Germinal center (tissue), 1 donor: ENCODE measurements around the gene MPIG6B.

Experiments
- DNase-seq: peaks from one replicate; pipeline ENCODE4 v3.0.0; 2012; ENCODE audit warnings: mixed read lengths, low spot score

The MPIG6B gene, protein sequence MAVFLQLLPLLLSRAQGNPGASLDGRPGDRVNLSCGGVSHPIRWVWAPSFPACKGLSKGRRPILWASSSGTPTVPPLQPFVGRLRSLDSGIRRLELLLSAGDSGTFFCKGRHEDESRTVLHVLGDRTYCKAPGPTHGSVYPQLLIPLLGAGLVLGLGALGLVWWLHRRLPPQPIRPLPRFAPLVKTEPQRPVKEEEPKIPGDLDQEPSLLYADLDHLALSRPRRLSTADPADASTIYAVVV

DNA sequence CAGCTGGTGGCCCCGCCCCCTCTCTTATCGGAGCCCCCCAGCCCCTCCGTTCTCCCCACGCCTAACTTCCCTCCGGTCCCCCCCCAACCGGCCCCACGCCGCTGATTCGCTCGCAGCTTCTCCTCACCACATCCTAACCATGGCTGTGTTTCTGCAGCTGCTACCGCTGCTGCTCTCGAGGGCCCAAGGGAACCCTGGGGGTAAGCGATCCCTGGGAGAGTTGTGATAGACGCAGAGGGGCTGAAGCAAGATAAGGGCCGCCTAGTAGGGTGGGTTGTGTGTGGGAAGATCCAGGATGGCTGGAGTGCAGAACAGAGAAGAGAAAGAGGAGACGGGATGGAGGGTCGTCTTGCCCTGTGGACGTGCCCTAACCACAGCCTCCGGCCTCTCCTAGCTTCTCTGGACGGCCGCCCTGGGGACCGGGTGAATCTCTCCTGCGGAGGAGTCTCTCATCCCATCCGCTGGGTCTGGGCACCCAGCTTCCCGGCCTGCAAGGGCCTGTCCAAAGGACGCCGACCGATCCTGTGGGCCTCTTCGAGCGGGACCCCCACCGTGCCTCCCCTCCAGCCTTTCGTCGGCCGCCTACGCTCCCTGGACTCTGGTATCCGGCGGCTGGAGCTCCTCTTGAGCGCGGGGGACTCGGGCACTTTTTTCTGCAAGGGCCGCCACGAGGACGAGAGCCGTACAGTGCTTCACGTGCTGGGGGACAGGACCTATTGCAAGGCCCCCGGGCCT, at the start of gene MPIG6B:
Gene MPIG6B (plus strand): TSS at position 129 of the 735 bp plus-strand sequence. CDS start 11 bp downstream, at position 140.
- no peak for DNase-seq

DNA sequence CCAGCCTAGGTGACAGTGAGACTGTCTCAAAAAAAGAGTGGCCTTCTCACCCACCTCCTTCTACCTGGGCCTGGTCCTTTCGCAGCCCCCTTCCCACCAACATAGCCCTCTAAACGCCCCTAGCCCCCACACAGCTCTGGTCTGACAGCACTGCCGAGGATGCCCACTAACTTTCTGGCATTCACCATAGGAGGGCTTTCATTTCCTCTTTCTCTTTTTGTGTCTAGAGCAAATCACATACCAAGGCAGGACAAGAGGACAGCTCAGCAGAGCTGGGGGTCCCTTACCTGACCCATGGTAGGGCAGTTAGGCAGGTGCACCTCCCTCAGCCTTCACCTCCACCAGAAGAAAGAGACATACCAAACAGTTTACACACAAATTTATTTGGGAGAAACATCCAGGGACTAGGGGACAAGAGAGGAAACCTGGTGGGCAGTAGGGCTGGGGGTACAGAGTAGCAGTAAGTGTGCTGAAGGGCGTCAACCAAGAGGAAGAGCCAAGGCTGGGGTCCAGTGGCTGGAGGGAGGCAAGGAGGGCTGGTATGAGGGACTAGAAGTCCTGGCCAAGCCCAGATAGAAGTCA, 46.8 kb upstream of the MPIG6B start:
- DNase-seq: no peak

DNA sequence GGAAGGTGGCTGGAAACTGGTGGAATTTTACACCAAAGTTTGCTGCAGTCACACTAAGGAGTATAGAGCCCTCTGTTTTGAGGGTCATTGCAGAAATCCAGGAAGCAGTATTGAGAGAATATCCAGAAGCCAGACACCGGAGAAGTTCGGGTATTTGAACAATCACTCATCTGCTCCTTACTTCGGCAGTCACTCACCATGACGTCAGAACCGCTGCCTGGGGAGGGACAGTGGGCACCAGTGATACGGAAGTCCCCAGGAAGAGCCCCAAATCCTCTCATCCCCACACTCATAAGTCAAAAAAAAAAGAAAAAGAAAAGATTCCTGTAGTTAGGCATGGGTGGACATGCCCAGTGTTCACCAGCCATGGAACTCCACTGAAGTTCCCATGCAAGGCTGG, 46.3 kb upstream of the MPIG6B start:
- no peak for DNase-seq

DNA sequence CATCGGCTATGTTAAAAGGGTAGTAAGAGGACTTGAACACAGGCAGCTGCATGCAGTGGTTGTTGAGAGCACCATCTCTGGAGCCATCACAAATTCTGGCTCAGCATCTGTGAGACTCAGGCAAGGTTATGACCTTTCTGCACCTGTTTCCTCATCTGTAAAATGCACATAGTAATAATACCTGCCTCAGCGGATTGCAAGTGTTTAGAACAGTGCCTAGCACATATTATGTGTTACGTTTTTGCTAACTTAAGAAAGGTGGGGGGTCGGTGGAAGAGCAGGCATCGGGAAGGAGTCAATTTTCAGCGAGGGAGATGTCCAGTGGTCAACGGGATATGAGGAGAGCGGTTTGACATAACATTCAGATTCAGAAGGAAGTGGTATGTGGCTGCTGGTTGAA, 45.2 kb upstream of the MPIG6B start:
- no peak for DNase-seq

DNA sequence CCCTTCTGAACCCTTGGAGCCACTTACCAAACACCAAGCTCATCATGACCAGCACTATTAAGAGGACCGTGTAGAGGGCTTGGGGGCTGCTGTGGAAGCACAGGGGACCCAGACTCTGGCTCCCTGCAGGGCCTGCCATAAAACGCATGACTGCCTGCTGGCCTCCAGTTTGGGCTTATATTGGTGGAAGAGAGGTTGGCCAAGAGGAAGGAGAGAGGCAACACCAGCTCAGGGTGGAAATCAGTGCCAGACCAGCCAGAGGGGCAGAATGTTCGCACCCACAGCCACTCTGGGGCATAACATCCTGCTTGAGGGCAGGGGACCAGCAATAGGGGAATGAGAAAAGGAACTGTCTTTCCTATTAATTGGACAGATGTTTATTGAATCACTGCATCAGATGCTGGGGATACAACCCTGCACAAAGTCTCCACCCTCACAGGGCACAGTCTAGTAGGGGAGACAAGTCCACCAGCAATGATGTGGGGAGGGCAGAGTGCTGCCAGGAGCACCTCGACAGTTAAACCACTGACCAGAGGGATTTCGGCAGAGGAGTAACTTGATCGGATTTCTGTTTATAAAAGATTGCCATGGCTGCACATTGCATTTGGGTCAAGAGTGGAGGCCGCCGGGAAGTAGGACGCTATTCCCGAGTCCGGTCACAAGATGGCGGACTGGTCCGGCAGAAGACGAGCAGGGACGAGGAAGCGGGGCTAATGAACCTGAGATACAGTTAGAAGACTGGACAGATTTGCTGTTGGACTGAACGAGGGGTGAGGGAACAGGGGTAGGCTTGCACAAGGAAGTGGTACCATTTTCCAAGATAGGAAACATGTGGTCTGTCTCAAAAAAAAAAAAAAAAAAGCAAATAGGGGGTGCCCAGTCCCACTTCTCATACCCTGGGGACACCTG, 42.7 kb upstream of the MPIG6B start, which contains the start of gene LY6G5C:
Gene LY6G5C (minus strand): TSS at position 842 of the 909 bp plus-strand sequence. CDS start 694 bp downstream, at position 148.
- DNase-seq: no peak

DNA sequence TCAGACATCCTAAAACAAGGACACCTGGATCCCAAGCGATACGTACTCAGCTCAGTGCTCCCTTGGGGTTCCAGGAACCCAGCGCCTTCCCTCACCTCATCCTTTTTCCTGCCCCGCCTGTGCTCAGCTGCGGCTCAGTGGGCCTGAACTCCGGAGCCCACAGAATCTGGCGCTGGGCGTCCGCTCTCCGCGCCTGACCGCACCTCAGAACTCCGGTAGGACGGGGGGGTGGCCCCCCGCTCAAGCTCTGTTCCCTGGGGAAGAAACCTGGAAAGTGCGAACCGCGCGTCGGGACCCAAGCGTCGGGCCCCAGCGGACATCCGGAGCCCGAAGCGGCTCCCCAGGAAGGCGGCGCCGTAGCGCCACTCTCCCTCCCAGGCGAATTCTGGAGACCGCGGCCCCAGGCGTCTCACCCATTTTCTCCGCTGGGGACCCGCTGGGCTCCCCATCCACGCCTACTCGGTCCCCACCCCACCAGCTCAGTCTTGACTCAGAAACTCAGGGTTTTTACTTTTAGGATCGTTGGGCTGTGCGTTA, 42.0 kb upstream of the MPIG6B start:
- DNase-seq: peak; percentile 61

DNA sequence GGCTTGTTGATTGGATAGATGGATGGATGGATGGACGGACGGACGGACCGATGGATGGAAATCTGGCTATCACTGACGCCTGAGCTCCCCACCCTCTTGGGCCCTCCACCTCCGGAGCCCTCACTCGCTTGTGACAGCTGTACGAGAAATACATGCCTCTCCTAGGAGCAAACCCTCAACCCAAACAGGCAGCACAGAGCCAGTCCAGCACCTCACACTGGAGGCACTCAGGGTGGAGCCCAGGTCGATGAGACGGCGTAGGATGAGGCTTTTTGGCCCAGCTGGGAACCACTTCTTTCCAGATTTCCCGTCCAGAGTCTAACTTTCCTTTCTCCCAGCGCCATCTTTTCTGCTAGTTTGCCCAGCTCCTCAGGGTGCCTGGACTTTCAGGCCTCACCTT, 39.6 kb upstream of the MPIG6B start:
- DNase-seq: no peak

DNA sequence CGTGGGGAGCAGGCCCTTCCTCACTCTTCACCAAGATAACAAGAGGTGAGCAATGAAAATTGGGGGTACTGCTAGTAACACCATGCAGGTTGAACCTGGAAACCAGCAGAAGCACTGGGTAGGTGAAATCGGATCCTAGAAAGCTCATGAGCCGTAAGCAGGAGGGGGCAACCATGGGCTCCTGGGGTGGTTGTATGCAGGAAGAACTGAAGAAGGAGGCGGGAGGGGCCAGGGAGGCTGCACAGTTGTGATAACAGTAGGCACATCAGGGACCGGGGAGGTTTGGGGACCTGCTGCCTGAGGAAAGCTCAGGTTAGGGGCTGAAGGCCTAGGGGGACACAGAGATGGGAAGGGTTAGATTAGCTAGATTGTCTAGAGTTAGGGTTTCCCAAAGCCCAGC, 36.7 kb upstream of the MPIG6B start:
- DNase-seq: no peak

DNA sequence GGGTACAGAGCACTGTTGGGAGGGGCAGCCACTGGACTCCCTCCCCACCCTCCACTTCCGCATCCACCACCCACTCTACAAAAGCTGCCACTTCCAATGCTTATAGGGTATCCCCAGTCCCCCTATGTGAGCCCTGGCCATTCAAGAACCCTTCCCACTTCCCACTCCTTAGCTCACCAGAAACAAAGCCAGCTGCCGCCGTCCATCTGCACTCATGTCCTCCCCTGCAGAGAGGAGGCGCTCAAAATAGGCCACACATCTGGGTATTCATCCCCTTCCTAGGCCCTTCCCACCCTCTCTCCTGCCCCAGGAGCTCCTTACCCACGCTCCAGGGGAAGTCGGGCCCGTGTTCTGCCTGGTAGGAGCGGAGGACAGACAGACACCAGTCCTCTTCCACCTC, 35.9 kb upstream of the MPIG6B start:
- DNase-seq: no peak

DNA sequence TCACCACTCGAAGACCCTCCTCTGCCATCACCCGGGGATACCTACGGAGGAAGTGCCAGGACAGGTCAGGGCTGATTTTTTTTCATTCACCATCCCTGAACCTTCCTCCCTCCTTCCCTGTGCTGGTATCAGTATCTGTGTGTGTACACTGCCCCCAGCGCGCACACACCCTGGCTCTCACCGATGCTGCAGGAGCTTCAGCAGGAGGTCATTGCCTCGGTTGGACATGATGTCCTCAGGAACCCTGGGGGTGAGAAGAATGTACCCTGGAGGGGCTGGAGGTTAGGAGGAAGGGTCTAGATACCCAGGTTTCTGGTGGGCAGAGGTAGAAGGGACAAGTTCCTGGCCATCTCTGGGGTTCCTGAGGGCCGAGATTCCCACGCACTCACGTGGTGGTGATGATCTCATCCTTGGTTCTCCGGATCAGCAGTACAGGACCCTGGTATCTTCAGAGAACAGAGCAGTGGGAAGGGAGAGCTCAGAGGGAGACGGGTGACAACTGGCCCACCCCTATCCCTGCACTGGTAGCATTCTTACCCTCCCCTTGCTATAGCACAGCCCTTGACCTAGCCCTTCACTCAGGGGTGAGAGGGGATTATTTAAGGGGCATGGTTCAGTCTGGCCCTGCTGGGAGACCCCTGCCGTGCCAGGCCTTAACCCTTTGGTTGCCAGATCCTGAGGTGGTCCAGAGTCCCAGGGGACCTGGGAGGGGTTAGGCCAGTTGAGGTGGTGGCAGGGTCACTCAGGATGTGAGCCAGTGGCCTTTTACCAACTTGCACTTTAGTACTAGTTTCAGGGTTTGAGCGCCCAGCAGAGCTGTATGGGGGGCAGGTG, 35.1 kb upstream of the MPIG6B start:
- DNase-seq: no peak

DNA sequence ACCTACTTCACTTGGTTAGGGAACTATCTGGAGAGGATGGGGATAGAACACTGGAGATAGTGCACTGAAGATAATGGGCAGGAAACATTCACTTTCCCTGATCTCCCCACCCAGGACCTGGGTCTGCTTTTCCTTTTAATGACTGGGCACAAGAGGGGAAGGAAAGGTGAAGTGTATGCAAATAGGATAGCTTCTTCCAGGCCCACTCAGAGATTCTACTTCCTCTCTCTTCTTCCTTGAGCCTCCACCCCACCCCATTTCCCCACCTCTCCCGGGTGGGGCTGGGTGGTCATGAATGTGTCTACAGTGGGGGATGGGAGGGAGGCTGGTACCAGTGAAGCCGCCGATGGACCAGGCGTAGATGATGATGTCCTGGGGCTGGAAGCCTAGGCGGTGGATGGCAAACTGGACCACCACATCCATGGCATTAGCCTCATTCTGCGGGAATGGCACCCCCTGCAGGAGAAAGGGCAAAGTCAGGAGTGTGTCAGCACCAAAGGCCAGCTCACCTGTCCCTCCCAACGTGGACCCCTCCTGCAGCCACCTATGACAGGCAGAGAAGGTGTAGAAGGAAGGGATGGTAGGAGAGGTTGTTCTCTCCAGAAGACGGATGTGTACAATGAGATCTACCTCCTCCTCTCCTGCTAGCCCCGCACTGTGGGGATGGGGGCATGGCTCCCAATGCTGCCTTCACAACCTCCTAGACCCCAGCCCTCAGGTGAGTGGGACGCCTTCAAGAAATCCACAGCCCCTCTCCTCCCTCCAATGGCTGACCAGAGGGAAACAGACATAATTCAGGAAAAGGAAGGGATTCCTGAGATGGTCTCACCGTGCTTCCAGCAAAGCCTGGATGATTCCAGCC, 33.7 kb upstream of the MPIG6B start:
- no peak for DNase-seq

DNA sequence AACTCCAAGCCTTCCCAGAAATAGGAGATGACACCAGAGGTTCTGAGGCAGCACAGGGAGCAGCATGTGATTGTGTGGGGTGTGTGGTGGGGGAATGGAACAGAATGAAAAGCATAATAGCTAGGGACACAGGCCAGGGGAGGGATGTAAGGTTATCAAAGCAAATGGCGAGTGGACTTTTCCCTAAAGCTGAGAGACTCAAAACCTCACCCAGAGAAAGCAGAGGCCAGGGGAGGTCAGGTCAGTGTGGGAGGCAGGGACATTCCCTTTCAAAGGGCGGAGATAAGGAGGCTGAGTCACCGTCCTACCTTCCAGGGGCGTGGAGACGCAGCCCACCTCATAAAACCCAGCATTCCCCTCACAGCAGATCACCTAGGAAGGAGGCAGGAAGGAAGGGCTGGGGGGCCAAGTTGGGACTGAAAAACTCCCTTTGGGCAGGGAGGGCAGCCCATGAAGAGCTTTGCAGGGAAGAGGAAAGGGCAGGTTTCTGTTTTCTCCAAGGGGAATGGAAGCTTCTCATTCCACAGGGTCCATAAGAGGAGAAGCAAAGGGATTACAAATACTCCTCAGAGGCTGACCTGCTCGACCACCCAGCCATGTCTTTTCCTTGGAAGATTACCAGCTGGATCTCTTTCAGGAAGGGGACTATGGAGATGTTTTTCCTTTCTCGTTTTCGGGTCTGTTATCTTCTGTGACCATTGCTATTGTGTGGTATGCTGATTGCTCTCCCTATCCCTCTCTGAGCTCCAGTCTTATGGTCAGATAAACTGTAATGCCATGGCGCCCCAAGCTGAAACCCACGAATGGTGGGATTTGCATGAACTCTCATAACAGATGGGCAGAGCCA, 32.7 kb upstream of the MPIG6B start:
- no peak for DNase-seq

DNA sequence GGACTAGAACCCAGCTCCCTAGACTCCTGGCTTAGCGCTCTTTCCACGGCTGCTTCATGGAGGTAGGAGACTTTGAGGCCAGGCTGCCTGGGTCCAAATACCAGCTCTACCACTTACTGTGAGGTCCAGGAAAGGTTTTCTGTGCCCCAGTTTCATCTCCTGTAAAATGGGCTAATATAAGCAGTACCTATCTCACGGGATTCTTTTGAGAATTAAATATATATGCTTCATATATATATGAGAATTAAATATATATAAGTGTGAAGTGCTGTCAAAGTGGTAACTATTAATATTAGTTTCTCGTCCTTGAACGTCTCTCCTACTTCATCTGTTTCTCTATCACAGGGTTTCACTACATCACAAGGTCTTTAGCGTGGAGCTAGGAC, 32.1 kb upstream of the MPIG6B start:
- no peak for DNase-seq

DNA sequence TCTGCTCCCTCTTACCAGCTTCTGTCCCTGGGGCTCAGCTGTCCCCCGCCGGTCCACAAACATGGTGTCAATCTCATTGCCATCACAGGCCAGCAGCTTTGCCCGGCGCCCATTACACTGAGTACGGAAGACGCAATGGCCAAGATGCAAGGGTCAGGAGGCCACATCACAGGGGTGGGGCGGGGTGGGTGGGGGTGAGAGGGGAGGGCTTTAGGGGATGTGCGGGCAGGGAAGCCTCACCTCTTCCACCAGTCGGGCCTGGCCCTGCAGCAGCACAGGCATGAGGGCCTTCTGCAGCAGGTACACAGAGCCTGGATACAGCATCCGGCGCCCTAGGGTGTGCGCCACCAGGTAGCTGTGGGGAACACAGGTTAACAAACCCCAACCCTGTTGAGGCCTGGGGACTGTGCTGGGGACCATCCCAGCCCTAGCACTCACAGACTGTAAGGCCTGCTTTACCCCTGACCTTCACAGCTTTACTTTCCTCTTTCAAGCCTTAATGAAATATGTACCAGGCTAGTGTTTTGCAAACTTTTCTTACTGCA, 31.5 kb upstream of the MPIG6B start:
- no peak for DNase-seq

DNA sequence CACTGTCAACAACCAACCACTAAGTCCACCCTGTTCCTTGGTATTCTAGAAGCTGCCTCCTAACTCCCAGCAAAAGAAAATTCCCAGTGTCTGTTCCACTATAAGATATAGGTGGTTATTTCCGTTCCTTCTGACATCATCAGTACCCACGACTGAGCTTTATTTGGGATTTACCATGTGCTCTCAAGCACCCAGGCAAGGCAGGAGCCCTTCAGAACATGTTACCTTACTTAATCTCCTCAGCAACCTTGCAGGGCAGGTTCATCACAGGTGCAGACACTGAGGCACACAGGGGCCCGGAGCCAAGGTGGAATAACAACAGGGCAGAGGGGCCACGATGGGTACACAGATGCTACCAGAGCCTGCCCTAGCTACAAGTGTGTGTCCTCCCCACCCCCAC, 30.8 kb upstream of the MPIG6B start:
- no peak for DNase-seq

DNA sequence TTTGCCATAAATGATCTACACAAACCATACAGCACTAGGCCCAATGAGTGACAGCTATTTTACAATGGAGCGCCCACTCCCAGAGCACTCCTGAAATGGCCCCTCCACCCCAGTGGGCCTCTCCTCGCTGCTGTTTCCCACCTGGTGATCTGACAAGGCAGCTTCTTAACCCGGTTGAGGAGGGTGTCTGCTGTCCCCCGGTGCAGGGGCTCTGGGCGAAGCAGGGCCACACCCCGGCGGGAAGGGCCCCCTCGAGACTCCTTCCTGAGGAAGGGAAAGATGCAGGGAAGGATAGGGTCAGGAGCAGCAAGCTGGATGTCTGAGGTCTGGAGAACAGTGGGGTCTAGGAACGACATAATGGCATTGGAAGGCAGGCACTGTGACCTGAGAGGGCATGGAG, 30.3 kb upstream of the MPIG6B start:
- DNase-seq: no peak

DNA sequence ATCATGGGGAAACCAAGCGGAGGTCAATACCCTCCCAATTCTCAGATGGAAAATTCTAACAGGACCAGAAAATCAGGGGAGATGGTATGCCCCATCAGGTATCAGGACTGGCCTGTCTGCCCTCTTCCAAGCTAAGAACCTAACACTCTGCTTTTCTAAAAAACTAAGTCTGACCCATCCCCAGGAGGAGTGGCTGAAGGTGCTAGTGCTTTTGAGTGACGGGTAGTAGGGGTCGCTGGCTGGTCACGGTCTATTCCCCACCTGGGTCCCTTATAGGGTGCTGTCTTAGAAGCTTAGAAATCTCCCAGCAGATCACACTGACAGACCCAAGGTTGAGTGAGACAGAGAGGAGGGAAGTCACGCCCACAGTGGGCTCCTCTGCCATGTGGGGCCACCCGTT, 29.6 kb upstream of the MPIG6B start:
- no peak for DNase-seq

DNA sequence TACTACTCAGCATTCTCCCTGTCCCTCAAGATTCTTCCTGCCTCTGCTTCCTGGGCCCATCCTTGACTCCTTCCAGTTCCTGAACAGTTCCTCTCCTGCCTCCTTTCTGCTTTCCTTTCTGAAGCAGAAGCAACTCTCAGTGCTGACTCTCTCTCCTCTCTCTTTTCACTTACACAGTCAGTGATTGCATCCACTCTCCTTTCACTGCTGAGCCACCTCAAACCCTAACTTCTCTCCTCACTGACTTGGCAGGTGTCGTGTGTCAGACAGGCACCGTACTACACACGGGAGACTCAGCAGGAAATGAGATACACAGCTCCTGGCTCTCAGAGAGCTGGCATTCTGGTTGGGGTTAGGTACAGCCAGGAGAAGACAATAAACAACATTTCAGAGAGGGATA, 25.6 kb upstream of the MPIG6B start:
- no peak for DNase-seq
